Tibial nerve (tissue), 4 donors: ENCODE data around the gene HOXC13. TPM values are rescaled to one million over a fixed set of nuclear protein-coding genes. Genes with fewer than 3 reads are reported as not detected.

Experiments used
- DNase-seq, 2 donors: peaks; one replicate each; pipeline ENCODE4 v3.0.0-alpha.2; 2019; ENCODE audit warnings: low spot score in 2 of 2
- H3K27ac ChIP-seq, 4 donors: fragments of 200-600 bp; sonication (generic) in 3 of 4; one replicate each; pipeline ENCODE4 v1.5.1; 2017 to 2019; ENCODE audit warnings: mild to moderate bottlenecking in 1 of 4
- H3K27me3 ChIP-seq, 2 donors: fragments of 200-600 bp; sonication (generic) in 1 of 2; one replicate each; pipeline versions ENCODE4 v1.5.1 to v1.6.0; 2017 to 2019
- H3K36me3 ChIP-seq, 3 donors: fragments of 200-600 bp; sonication (generic); one replicate each; pipeline ENCODE4 v1.5.1; 2018 to 2019
- H3K4me1 ChIP-seq, 4 donors: fragments of 200-600 bp; sonication (generic) in 3 of 4; one replicate each; pipeline ENCODE4 v1.5.1; 2017 to 2019
- H3K4me3 ChIP-seq, 4 donors: fragments of 200-600 bp; sonication (generic) in 3 of 4; one replicate each; pipeline ENCODE4 v1.5.1; 2017 to 2019; ENCODE audit warnings: mild to moderate bottlenecking in 1 of 4, moderate library complexity in 1 of 4
- H3K9me3 ChIP-seq, 4 donors: fragments of 200-600 bp; sonication (generic) in 3 of 4; one replicate each; pipeline ENCODE4 v1.5.1; 2017 to 2019
- EP300 ChIP-seq, 2 donors: sonication (generic); formaldehyde crosslinking; IDR thresholded peaks; one replicate each; pipeline ENCODE4 v1.6.1; 2017; ENCODE audit warnings: antibody characterized with exemption in 2 of 2, mild to moderate bottlenecking in 1 of 2
- POLR2A ChIP-seq, 2 donors: fragments of 450-650 bp; IDR thresholded peaks; one replicate each; pipeline ENCODE4 v1.6.1; 2017; ENCODE audit warnings: antibody characterized with exemption in 2 of 2, mild to moderate bottlenecking in 2 of 2, moderate library complexity in 2 of 2
- WGBS, 2 donors: methylation state at CpG; one replicate each; pipeline ENCODE4 v1.1.5; 2018; 5-methylcytosine and 5-hydroxymethylcytosine counted together
- small RNA-seq: library from RNA; depleted of rRNA; stranded (forward); fragments of <200 nt; gene quantifications from one replicate; pipeline ENCODE3, GENCODE V24; 2016
- total RNA-seq, 4 donors: library from RNA; depleted of rRNA; stranded (reverse); fragments of >200 nt; gene quantifications; one replicate each; pipeline ENCODE4 v1.1.0, GENCODE V29; 2016
- TF ChIP-seq, protein P1 (sequence below), 5 experiments: fragments of 200-600 bp in 3 of 5; fragments of 450-650 bp in 2 of 5; sonication (generic) in 3 of 5; IDR thresholded peaks; one replicate each; pipeline ENCODE4 v1.5.1; 2016 to 2019; ENCODE audit warnings: antibody characterized with exemption in 5 of 5, mild to moderate bottlenecking in 3 of 5, moderate library complexity in 2 of 5

Gene HOXC13
- total RNA-seq, 4 donors from 2014 or later, result not detected

DNA sequence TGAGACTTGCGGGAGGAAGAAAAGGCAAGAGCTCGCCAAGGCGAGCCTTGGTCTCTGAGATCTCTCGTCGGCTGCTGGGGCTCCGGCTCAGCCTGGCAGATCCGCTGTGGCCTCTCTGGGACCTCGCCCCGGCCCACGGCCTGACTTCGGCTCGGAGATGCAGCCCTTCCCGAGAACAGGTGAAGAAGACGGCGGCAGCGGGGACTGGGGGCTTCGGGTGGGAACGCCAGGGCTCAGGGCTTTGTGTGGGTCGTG, 55.3 kb downstream of the HOXC13 start:
- WGBS, 2 donors, result 37 to 55% methylated on average over 14 to 19 of the region's 19 CpGs
- Histone ChIP-seq H3K27ac (peak overlapping the region; percentile 80 to 99 (median 92)), H3K27me3 (peaks cover 0 to 93% of the 10 kb centered on the region in 2 donors), H3K4me3 (peak overlapping the region; percentile 38 to 59 (median 55)), H3K9me3 (no peaks in the 10 kb centered on the region), H3K4me1 (peaks cover 0 to 63% (median 17%) of the 10 kb centered on the region in 4 donors), H3K36me3 (no peaks in the 10 kb centered on the region)
- TF ChIP-seq POLR2A (IDR thresholded peaks at IDR 0.05), result no peak
- TF ChIP-seq EP300 (IDR thresholded peaks at IDR 0.05), result no peak
- TF ChIP-seq, protein P1, sequence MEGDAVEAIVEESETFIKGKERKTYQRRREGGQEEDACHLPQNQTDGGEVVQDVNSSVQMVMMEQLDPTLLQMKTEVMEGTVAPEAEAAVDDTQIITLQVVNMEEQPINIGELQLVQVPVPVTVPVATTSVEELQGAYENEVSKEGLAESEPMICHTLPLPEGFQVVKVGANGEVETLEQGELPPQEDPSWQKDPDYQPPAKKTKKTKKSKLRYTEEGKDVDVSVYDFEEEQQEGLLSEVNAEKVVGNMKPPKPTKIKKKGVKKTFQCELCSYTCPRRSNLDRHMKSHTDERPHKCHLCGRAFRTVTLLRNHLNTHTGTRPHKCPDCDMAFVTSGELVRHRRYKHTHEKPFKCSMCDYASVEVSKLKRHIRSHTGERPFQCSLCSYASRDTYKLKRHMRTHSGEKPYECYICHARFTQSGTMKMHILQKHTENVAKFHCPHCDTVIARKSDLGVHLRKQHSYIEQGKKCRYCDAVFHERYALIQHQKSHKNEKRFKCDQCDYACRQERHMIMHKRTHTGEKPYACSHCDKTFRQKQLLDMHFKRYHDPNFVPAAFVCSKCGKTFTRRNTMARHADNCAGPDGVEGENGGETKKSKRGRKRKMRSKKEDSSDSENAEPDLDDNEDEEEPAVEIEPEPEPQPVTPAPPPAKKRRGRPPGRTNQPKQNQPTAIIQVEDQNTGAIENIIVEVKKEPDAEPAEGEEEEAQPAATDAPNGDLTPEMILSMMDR (IDR thresholded peaks at IDR 0.05), result no peak
- DNase-seq, result no peak

DNA sequence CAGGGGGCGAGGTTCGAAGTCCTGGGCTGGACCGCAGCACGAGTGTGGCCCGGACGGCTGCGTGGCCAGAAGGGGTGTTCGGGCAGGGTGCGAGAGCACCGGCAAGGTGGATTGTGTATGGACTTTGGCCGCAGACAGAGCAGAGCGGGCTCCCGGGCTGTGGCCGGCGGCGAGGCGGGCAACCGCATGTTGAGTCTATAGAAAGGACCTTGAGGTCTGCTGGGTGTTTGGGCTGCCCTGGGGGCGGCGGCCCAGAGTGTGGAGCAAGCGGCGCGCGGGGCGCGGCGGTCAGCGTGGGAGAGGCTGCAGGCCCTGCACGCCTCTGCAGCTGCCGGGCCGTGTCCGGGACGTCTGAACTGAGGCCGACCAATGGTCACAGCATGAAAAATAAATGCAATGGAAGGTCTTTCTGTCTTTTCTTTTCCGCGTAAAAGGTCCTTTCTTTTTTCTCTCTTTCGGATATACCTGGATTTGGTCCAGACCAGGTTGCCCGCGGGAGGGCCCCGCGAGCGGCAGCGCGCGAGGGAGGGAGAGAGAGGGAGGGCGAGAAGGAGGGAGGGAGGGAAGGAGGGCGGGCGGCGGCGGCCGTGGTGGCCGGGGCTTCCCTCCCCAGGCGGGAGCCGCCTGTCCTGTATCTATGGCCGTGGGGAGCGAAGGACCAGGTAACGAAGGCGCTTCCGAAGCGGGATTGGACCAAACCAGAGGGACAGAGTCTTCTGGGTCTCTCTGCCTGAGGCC, 55.8 kb downstream of the HOXC13 start:
- peak overlapping the region; percentile 38 to 59 (median 55) for H3K4me3 ChIP-seq
- no peak for DNase-seq
- H3K4me1 ChIP-seq, result peaks cover 0 to 63% (median 16%) of the 10 kb centered on the region in 4 donors
- TF ChIP-seq POLR2A (IDR thresholded peaks at IDR 0.05) (peak in 1 of 2 donors; percentile 9), EP300 (IDR thresholded peaks at IDR 0.05) (peak in 1 of 2 donors; percentile 18)
- TF ChIP-seq, protein P1 (IDR thresholded peaks at IDR 0.05), result no peak
- 5 to 9% methylated on average over 45 to 60 of the region's 60 CpGs for WGBS, 2 donors
- H3K27ac ChIP-seq, result peak overlapping the region; percentile 80 to 99 (median 92)
- no peaks in the 10 kb centered on the region for H3K36me3 ChIP-seq
- H3K27me3 ChIP-seq, result peaks cover 0 to 94% of the 10 kb centered on the region in 2 donors
- no peaks in the 10 kb centered on the region for H3K9me3 ChIP-seq

DNA sequence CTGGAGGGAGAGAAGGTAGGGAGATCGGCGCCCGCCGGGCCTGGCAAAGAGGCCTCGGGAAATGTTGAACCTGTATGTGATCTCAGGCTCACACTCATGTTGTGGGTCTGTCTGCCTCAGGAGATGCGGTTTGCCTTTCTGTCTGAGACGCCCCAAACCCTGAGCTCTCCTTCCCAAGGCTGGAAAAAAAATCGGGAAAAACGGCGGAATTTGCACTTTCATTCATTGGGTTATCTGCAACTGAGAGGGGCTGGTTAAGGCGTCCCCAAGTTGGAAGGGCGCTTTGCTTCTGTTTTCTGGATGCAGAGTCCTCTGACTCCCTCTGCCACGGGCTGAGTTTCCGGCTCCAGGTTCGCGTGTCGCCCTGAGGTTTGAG, 56.4 kb downstream of the HOXC13 start:
- 7% methylated on average over 17 of the region's 17 CpGs for WGBS, 2 donors
- H3K9me3 ChIP-seq, result no peaks in the 10 kb centered on the region
- H3K27ac ChIP-seq, result peak overlapping the region; percentile 80 to 99 (median 92)
- peak overlapping the region; percentile 38 to 59 (median 55) for H3K4me3 ChIP-seq
- H3K4me1 ChIP-seq, result peaks cover 0 to 63% (median 16%) of the 10 kb centered on the region in 4 donors
- H3K36me3 ChIP-seq, result no peaks in the 10 kb centered on the region
- no peak for TF ChIP-seq POLR2A (IDR thresholded peaks at IDR 0.05)
- TF ChIP-seq, protein P1 (IDR thresholded peaks at IDR 0.05), result no peak
- TF ChIP-seq EP300 (IDR thresholded peaks at IDR 0.05), result no peak
- no peak for DNase-seq
- H3K27me3 ChIP-seq, result peaks cover 0 to 94% of the 10 kb centered on the region in 2 donors

DNA sequence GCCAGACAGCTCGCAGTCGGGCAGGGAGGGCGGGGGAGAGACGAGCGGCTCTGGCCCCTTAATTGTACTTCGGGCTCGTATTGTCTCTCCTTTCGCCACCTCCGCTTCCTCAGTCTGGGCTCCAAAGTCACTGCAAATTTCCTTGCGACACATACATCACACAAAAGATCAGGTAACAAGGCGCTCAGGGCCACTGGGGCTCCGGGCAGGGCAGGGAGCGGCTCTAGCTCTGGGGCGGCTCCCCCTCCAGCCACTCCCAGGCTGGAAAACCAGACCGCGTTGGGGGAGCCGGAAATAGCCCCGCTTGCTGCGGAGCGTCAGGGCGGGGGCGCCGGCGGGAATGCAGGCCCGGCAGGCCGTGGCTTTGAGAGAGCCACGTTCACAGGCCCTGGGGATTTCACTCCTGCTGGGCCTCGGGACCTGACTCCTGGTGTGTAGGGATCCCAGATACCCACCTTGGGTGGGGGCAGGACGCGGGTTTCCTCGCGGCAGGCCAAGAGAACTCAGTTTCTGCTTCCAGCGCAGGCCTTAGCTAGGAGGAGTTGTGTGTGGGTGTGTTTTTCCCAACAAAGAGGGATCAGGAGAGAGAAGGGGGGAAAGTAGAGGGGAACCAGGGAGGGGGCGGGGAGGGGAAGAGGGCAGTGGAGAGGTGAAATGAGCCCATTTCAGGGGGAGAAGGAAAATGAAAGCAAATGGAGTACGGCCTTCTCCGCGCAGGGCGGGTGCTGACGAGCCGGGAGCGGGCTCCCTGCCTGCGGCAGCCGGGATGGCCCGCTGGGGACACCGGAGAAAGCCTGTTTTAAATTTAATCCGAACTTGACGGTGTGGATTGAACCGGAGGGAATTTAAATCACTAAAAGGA, 57.0 kb downstream of the HOXC13 start:
- H3K4me1 ChIP-seq, result peaks cover 0 to 67% (median 18%) of the 10 kb centered on the region in 4 donors
- H3K9me3 ChIP-seq, result no peaks in the 10 kb centered on the region
- 2 to 5% methylated on average over 32 to 48 of the region's 48 CpGs for WGBS, 2 donors
- no peak for DNase-seq
- TF ChIP-seq POLR2A (IDR thresholded peaks at IDR 0.05), result peak in 1 of 2 donors; percentile 78
- peak in 1 of 2 donors; percentile 94 for TF ChIP-seq EP300 (IDR thresholded peaks at IDR 0.05)
- TF ChIP-seq, protein P1 (IDR thresholded peaks at IDR 0.05), result no peak
- H3K27ac ChIP-seq, result peak overlapping the region; percentile 80 to 99 (median 92)
- H3K36me3 ChIP-seq, result no peaks in the 10 kb centered on the region
- peak overlapping the region; percentile 38 to 59 (median 55) for H3K4me3 ChIP-seq
- H3K27me3 ChIP-seq, result peaks cover 0 to 94% of the 10 kb centered on the region in 2 donors

Small RNAs within 50 kb of the gene (small RNA-seq; reads per million reads assigned to genes)
- not detected for gene AC012531.3
- gene AC012531.4, result not detected
- gene MIR196A2, result 27.1 reads per million, percentile 93 among the genes with 10 or more reads in this experiment
- not detected for gene RF01905
- gene RF01906, result not detected

Other genes with a start within 250 kb of the HOXC13 start
- 100 to 1,000 TPM; 226 to 383 (median 285) TPM for gene CALCOCO1, start 211.4 kb upstream of the HOXC13 start, total RNA-seq
- not detected for gene CISTR, start 186.9 kb upstream of the HOXC13 start, total RNA-seq
- 1 to 10 TPM in 1 of 4 donors, under 1 TPM in 1, not detected in 2; 0.22 to 1.4 TPM for gene HOXC12, start 16.1 kb downstream of the HOXC13 start, total RNA-seq
- under 1 TPM in 3 of 4 donors, not detected in 1; 0.20 to 0.63 (median 0.60) TPM for gene HOXC11, start 34.3 kb downstream of the HOXC13 start, total RNA-seq
- gene HOTAIR, start 36.1 kb downstream of the HOXC13 start, total RNA-seq, result under 1 TPM in 3 of 4 donors, not detected in 1; 0.20 to 0.42 (median 0.30) TPM
- gene HOXC10, start 46.3 kb downstream of the HOXC13 start, total RNA-seq, result 1 to 10 TPM; 1.7 to 6.1 (median 2.5) TPM
- 10 to 100 TPM in 1 of 4 donors, 1 to 10 TPM in 3; 4.4 to 10.5 (median 7.9) TPM for gene HOXC9, start 61.3 kb downstream of the HOXC13 start, total RNA-seq
- 1 to 10 TPM in 3 of 4 donors, under 1 TPM in 1; 0.98 to 2.3 (median 2.0) TPM for gene HOXC8, start 70.2 kb downstream of the HOXC13 start, total RNA-seq
- gene HOXC6, start 89.6 kb downstream of the HOXC13 start, total RNA-seq, result 10 to 100 TPM in 1 of 4 donors, 1 to 10 TPM in 3; 3.6 to 17.3 (median 7.2) TPM
- gene HOXC5, start 94.2 kb downstream of the HOXC13 start, total RNA-seq, result 1 to 10 TPM; 1.4 to 2.7 (median 1.7) TPM
- gene HOXC4, start 115.0 kb downstream of the HOXC13 start, total RNA-seq, result 1 to 10 TPM; 2.7 to 8.1 (median 4.1) TPM